GM12874 (cell line): ENCODE results near the gene FOXI2.

Source experiments
- CTCF ChIP-seq: IDR thresholded peaks from 2 replicates; pipeline ENCODE4 v1.5.1; 2011; ENCODE audit warnings: low read depth, mild to moderate bottlenecking, control low read depth, low read length, moderate library complexity; ENCODE audit not compliant: insufficient read depth

FOXI2 gene

GRCh38 chr10:127744956-127745355 lies 8.0 kb downstream of the FOXI2 start:
- no peak for TF ChIP-seq CTCF

GRCh38 chr10:127745861-127746260 lies 8.9 kb downstream of the FOXI2 start:
- no peak for TF ChIP-seq CTCF

DNA sequence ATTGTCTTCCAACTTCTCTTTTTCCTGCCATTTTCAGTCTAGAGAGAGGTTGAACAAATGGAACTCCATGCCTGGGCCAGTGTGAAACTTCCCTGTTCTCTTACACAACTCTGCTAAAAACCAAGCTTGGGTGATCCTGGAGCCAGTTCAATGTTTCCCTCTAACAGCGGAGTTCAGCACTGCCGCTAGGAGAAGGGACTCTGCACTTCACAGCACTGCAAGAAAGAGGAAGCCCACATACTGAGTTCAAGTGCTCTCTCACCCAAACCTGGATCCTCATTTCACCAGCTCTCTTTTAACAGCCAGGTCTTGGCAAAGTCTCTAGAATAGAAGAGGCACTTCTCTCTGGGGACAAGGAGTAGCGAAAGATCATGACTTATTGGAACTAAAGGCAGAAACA lies 18.8 kb downstream of the FOXI2 start:
- TF ChIP-seq CTCF, result no peak

DNA sequence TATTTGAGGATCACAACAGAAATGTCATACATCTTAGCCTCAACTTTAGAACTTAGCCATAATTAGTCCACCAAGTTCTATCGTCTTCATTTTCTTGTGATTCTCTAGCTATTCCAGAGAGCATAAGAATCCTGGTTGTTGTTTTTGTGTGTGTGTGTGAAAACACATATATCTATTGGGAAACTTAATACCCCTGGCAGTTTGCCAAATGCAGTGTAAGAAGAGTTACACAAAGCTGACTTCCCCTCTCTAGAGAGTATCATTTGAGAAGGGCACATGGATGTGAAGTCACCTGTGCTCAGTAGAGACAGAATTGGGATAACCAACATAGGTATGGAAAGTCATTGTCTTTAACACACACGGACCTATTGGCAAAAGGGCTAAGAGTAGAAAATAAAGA lies 19.3 kb downstream of the FOXI2 start:
- TF ChIP-seq CTCF, result no peak

- TF ChIP-seq CTCF, result no peak
Measured at GRCh38 chr10:127757033-127757432, 20.0 kb downstream of the FOXI2 start.

GRCh38 chr10:127759276-127759675 lies 22.3 kb downstream of the FOXI2 start:
- TF ChIP-seq CTCF, result no peak

- no peak for TF ChIP-seq CTCF
Measured at GRCh38 chr10:127762925-127763324, 25.9 kb downstream of the FOXI2 start.
